22Rv1 (cell line): ENCODE data around the gene PHLPP2.

Experiments used
- H3K27ac ChIP-seq: fragments of 450-650 bp; 2 replicates; pipeline ENCODE4 v1.5.1; 2017
- CTCF ChIP-seq: fragments of 450-650 bp; IDR thresholded peaks from 2 replicates; pipeline ENCODE4 v1.5.1; 2017; ENCODE audit warnings: mild to moderate bottlenecking
- ZFX ChIP-seq: fragments of 450-650 bp; IDR thresholded peaks from 2 replicates; pipeline ENCODE4 v1.6.1; 2017; ENCODE audit warnings: antibody characterized with exemption, borderline replicate concordance

PHLPP2 gene

DNA sequence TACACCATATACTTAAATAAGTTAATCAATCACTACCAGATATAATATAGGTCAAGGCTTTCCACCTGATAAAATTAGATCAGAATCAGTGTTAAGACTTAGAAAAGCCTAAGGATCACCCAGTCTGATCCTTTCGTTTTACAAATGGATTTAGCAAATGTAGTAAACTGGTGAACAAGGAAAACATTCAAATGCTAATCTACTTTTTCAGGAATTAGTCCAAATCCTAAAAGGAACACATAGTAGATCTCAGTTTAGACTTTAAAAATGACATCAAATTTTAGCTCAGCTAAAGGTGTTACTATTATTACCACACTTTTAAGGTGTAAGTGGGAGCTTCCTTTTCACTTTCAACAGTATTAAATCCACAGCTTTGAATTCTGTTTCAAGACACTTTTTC lies 12.0 kb downstream of the PHLPP2 start:
- TF ChIP-seq ZFX: no peak
- TF ChIP-seq CTCF: no peak
- H3K27ac ChIP-seq: no peak overlapping the region

- no peak for TF ChIP-seq ZFX
- no peak for TF ChIP-seq CTCF
- H3K27ac ChIP-seq: no peak overlapping the region
Observed at GRCh38 chr16:71711789-71712188, 12.7 kb downstream of the PHLPP2 start.

GRCh38 chr16:71709229-71709781 lies 15.2 kb downstream of the PHLPP2 start:
- no peak overlapping the region for H3K27ac ChIP-seq
- no peak for TF ChIP-seq ZFX
- no peak for TF ChIP-seq CTCF

- TF ChIP-seq CTCF: no peak
- no peak for TF ChIP-seq ZFX
Observed at GRCh38 chr16:71708696-71709095, 15.8 kb downstream of the PHLPP2 start.

GRCh38 chr16:71707199-71707598 lies 17.3 kb downstream of the PHLPP2 start:
- TF ChIP-seq CTCF (no peak), ZFX (no peak)
- no peak overlapping the region for H3K27ac ChIP-seq

More at GRCh38 chr16:71708696-71709095, 15.8 kb downstream of the PHLPP2 start:
- H3K27ac ChIP-seq: no peak overlapping the region

GRCh38 chr16:71706046-71706445 lies 18.5 kb downstream of the PHLPP2 start:
- no peak overlapping the region for H3K27ac ChIP-seq

GRCh38 chr16:71703333-71703732 lies 21.2 kb downstream of the PHLPP2 start:
- no peak overlapping the region for H3K27ac ChIP-seq
- TF ChIP-seq ZFX: no peak
- no peak for TF ChIP-seq CTCF

More at GRCh38 chr16:71706046-71706445, 18.5 kb downstream of the PHLPP2 start:
- TF ChIP-seq ZFX: no peak
- no peak for TF ChIP-seq CTCF
